Measurements from ENCODE around the gene ASIP. TPM values are rescaled to one million over a fixed set of nuclear protein-coding genes. Genes with fewer than 3 reads are reported as not detected.
A peak's percentile ranks its signal among the peaks of the same experiment; 100 is the strongest.

ASIP gene
- total RNA-seq, 1 donor from 2014 or later, result not detected

DNA sequence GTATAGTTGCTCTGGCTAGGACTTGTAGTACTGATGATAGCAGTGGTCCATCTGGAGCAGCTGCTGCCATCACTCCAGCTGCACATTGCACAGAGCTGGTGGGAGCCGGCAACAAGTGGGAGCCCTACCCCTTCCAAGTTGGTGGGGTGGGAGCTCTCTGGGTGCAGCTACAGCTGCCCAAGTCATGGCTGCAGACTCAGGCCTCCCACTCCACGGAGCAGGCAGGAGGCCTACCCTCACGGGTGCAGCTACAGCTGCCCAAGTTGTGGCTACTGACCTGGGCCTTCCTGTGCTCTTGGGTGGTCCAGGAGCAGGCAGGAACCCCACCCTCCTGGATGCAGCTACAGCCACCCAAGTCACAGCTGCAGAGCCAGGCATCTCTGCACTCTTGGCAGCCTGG lies 32.1 kb upstream of the ASIP start:
- H3K36me3 Mint-ChIP-seq (ENCODE audit: unreplicated experiment), result no peaks in the 10 kb centered on the region
- DNase-seq (ENCODE audit: extremely low spot score, unreplicated experiment), result no peak
- no peaks in the 10 kb centered on the region for H3K9me3 Mint-ChIP-seq (ENCODE audit: unreplicated experiment)
- H3K4me3 Mint-ChIP-seq (ENCODE audit: unreplicated experiment), result no peak overlapping the region
- H3K4me1 Mint-ChIP-seq (ENCODE audit: unreplicated experiment), result no peaks in the 10 kb centered on the region
- no peak overlapping the region for H3K27ac Mint-ChIP-seq (ENCODE audit: unreplicated experiment)
- no peaks in the 10 kb centered on the region for H3K27me3 Mint-ChIP-seq (ENCODE audit: unreplicated experiment)
- no peak for TF ChIP-seq CTCF (IDR thresholded peaks at IDR 0.05)

GRCh38 chr20:34210271-34210670 lies 31.0 kb upstream of the ASIP start:
- Mint-ChIP-seq H3K27ac (ENCODE audit: unreplicated experiment) (no peak overlapping the region), H3K4me1 (ENCODE audit: unreplicated experiment) (no peaks in the 10 kb centered on the region), H3K36me3 (ENCODE audit: unreplicated experiment) (no peaks in the 10 kb centered on the region), H3K4me3 (ENCODE audit: unreplicated experiment) (no peak overlapping the region), H3K9me3 (ENCODE audit: unreplicated experiment) (no peaks in the 10 kb centered on the region), H3K27me3 (ENCODE audit: unreplicated experiment) (no peaks in the 10 kb centered on the region)
- TF ChIP-seq CTCF (IDR thresholded peaks at IDR 0.05), result no peak
- no peak for DNase-seq (ENCODE audit: extremely low spot score, unreplicated experiment)

DNA sequence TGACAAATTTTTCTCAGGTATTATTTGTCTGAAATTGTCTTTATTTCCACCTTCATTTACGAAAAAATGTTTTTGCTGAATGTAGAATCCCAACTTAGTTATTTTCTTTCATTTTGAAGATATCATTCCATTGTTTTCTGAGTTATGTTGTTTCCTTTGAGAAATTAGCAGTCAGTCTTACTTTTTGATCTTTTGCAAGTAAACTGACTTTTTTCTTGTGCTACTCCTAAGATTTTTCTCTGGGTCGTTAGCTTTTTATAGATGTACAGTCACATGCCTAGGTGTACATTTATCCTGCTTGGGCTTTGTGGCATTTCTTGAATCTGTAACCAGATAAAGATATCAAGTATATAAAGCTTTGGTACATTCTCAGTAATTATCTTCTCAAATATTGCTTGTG lies 29.6 kb upstream of the ASIP start:
- Mint-ChIP-seq H3K27me3 (ENCODE audit: unreplicated experiment) (no peaks in the 10 kb centered on the region), H3K4me3 (ENCODE audit: unreplicated experiment) (no peak overlapping the region), H3K36me3 (ENCODE audit: unreplicated experiment) (no peaks in the 10 kb centered on the region), H3K27ac (ENCODE audit: unreplicated experiment) (no peak overlapping the region), H3K9me3 (ENCODE audit: unreplicated experiment) (no peaks in the 10 kb centered on the region), H3K4me1 (ENCODE audit: unreplicated experiment) (peaks cover 8% of the 10 kb centered on the region)
- DNase-seq (ENCODE audit: extremely low spot score, unreplicated experiment), result no peak
- no peak for TF ChIP-seq CTCF (IDR thresholded peaks at IDR 0.05)

GRCh38 chr20:34213213-34213612 lies 28.0 kb upstream of the ASIP start:
- Mint-ChIP-seq H3K36me3 (ENCODE audit: unreplicated experiment) (no peaks in the 10 kb centered on the region), H3K4me1 (ENCODE audit: unreplicated experiment) (peaks cover 8% of the 10 kb centered on the region), H3K27ac (ENCODE audit: unreplicated experiment) (no peak overlapping the region), H3K27me3 (ENCODE audit: unreplicated experiment) (no peaks in the 10 kb centered on the region), H3K9me3 (ENCODE audit: unreplicated experiment) (no peaks in the 10 kb centered on the region), H3K4me3 (ENCODE audit: unreplicated experiment) (no peak overlapping the region)
- DNase-seq (ENCODE audit: extremely low spot score, unreplicated experiment), result no peak
- TF ChIP-seq CTCF (IDR thresholded peaks at IDR 0.05), result no peak

- no peak for TF ChIP-seq CTCF (IDR thresholded peaks at IDR 0.05)
- Mint-ChIP-seq H3K27me3 (ENCODE audit: unreplicated experiment) (no peaks in the 10 kb centered on the region), H3K4me3 (ENCODE audit: unreplicated experiment) (peak overlapping the region; percentile 83), H3K9me3 (ENCODE audit: unreplicated experiment) (no peaks in the 10 kb centered on the region), H3K27ac (ENCODE audit: unreplicated experiment) (peak overlapping the region; percentile 53), H3K4me1 (ENCODE audit: unreplicated experiment) (peaks cover 15% of the 10 kb centered on the region), H3K36me3 (ENCODE audit: unreplicated experiment) (no peaks in the 10 kb centered on the region)
- DNase-seq (ENCODE audit: extremely low spot score, unreplicated experiment), result peak; percentile 87
Measured at GRCh38 chr20:34215711-34216381, 25.4 kb upstream of the ASIP start.

Data from osteocyte (in vitro differentiated cells).